Measurements from ENCODE around the gene OR2T29.

DNA sequence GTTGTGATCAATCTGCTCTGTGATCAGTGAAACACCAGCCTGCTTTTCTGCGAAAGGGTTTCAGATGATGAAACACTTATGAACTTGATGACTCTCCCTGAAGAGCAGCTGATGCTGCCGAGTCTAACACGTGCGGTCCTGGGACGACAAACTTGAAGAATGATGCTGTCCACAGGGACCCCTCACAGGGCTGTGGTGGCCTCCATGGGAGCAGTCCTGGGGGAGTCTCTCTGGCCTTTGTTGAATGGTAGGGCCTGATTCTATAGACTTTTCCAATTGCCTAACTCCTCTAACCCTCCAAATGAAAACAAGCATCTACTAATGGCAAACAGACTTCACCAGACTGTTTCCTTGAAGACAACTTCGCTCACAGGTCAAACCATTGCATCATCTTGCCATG, 35.0 kb upstream of the OR2T29 start, which contains the start of gene OR2T10:
- TF ChIP-seq TAF1 (IDR thresholded peaks at IDR 0.05; ENCODE audit: borderline replicate concordance, insufficient read depth, low read length) (no peak), SIN3A (IDR thresholded peaks at IDR 0.05; ENCODE audit: borderline replicate concordance, insufficient read depth, low read length) (no peak), FOXP2 (optimal IDR thresholded peaks at IDR 0.05; ENCODE audit: borderline replicate concordance, extremely low read depth, extremely low read length, insufficient read depth) (no peak)

Measured in PFSK-1 (cell line).